Measurements from ENCODE around the gene DDX41. TPM values are rescaled to one million over a fixed set of nuclear protein-coding genes. Genes with fewer than 3 reads are reported as not detected.

Gene DDX41
- 101 and 127 TPM in 2 replicates for total RNA-seq

DNA sequence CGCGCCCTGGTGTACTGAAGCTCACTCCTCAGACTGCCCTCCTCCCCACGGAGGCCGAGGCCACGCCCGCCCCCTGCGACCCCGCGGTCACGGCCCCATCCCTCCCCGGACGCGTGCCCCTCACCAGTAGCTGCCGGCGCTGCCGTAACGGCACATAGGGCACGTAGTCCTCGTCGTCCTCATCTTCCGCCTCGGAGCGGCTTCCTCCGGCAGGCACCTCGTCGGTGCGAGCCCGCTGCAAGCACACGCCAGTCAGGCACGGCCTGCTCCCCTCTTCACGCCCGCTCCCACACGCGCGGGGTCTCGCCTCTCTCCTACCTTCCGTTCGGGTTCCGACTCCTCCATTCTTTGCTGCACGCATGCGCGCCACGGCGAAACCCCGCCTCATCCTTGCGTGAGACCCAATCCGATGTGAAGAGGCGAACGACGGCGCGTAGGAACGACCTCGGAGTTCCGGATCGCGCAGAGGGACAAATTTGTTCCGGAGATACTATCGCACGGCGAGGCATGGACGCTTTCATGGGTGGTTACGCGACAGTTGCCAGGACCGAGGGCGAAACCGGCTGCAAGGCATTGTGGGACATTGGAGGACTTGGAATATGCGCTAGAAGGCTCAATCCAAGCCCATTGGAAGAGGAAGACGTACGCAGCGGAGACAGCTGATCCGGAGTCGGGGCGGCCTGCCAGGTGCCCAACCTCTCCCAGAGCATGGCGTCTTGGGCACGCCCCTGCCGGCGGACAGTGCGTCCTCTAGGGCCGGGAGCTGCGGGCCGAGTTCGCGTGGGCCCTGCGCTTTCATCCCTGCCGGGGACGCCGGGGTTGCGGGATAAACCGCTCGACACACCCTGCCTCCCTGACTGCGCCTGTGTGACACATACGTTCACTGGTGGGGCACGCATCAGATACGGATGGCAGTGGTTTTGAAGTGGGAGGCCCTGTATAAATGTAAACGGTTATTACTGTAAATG lies at the start of gene DDX41:
DDX41 (minus strand) TSS at position 361 of the 968 bp plus-strand sequence; CDS start at position 345, 16 bp downstream.

GRCh38 chr5:177554474-177555111 lies 37.8 kb upstream of the DDX41 start, which contains the start of gene FAM193B:
TSS of gene FAM193B (minus strand) at chr5:177554563. CDS start at chr5:177554458, 105 bp downstream.

GRCh38 chr5:177509381-177509951 lies 7.3 kb downstream of the DDX41 start, which contains the start of gene DOK3:
TSS of gene DOK3 (minus strand) at chr5:177509826. CDS start at chr5:177509540, 286 bp downstream.

DNA sequence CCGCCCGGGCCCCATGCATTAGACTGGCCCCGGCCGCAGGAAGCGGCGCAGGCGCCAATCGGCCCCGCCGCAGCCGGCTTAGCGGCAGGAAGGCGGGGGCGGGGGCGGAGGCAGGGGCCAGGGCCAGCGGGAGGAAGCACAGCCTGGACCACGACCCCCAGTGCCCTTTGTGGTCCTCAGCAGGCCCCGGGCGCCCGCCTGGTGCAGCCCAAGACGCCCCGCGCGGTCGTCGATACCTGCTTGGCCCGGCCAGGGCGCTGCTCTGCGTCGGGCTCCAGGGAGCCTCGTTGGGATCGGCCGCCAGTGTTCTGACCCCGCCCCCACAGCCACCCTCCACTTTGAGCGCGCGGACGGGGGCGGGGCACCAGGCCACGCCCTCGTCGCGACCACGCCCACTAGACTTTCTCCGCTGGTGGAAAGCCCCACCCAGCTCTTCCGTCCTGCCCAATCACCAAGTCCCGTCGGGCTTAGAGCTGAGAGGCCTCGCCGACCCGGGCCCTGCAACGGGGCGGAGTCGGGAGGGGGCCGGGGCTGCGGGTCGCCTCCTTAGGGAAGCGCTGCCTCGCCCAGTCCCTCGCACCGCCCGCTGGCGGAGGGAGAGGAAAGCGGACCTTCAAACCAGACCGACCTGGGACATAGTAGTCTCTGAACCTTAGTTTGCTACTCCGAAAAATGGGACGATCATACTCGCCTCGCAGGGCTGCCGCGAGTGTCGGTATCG lies 19.3 kb downstream of the DDX41 start, which contains the start of gene PDLIM7:
PDLIM7 (minus strand) TSS at position 313 of the 721 bp plus-strand sequence. CDS start 1,092 bp downstream, outside the sequence.

GRCh38 chr5:177473443-177474001 lies 43.2 kb downstream of the DDX41 start, which contains the start of gene DBN1:
TSS of gene DBN1 (minus strand) at chr5:177473634. CDS start at chr5:177473521, 113 bp downstream.

Other genes with a start within 250 kb of the DDX41 start
- gene RAB24, start 213.2 kb downstream of the DDX41 start, total RNA-seq: 17.8 and 22.1 TPM in 2 replicates
- gene PRELID1, start 213.2 kb downstream of the DDX41 start, total RNA-seq: 101 and 120 TPM in 2 replicates
- gene MXD3, start 205.1 kb downstream of the DDX41 start, total RNA-seq: 10.4 and 14.7 TPM in 2 replicates
- gene LMAN2, start 165.3 kb downstream of the DDX41 start, total RNA-seq: 430 and 437 TPM in 2 replicates
- 2.2 and 5.1 TPM in 2 replicates for gene RGS14, start 159.0 kb downstream of the DDX41 start, total RNA-seq
- not detected in 2 replicates for gene SLC34A1, start 132.5 kb downstream of the DDX41 start, total RNA-seq
- gene PFN3, start 116.3 kb downstream of the DDX41 start, total RNA-seq: not detected in 2 replicates
- gene F12, start 107.4 kb downstream of the DDX41 start, total RNA-seq: 0.25 and 0.26 TPM in 2 replicates
- gene GRK6, start 90.3 kb downstream of the DDX41 start, total RNA-seq: 15.8 and 21.7 TPM in 2 replicates
- 5.3 and 6.3 TPM in 2 replicates for gene PRR7, start 70.1 kb downstream of the DDX41 start, total RNA-seq
- gene DBN1, start 43.3 kb downstream of the DDX41 start, total RNA-seq: 124 and 135 TPM in 2 replicates
- gene PDLIM7, start 19.4 kb downstream of the DDX41 start, total RNA-seq: 55.5 and 76.9 TPM in 2 replicates
- 1.4 and 2.0 TPM in 2 replicates for gene DOK3, start 7.1 kb downstream of the DDX41 start, total RNA-seq
- 11.2 and 16.0 TPM in 2 replicates for gene FAM193B, start 37.6 kb upstream of the DDX41 start, total RNA-seq
- gene TMED9, start 75.2 kb upstream of the DDX41 start, total RNA-seq: 178 and 212 TPM in 2 replicates
- gene B4GALT7, start 83.2 kb upstream of the DDX41 start, total RNA-seq: 26.7 and 28.9 TPM in 2 replicates

All from aortic smooth muscle cell (primary cell).